Kidney epithelial cell (primary cell): Measurements from ENCODE around the gene MX2. TPM values are rescaled to one million over a fixed set of nuclear protein-coding genes. Genes with fewer than 3 reads are reported as not detected.

Experiments
- DNase-seq: peaks from one replicate; pipeline ENCODE4 v3.0.0-alpha.2; 2010; ENCODE audit warnings: low read depth
- H3K27me3 ChIP-seq: 2 replicates; pipeline ENCODE4 v1.6.0; 2011; ENCODE audit warnings: low read length; ENCODE audit not compliant: control insufficient read depth, insufficient read depth
- H3K36me3 ChIP-seq: 2 replicates; pipeline ENCODE4 v1.5.1; 2011; ENCODE audit warnings: low read length; ENCODE audit not compliant: control insufficient read depth, insufficient read depth
- H3K4me3 ChIP-seq: 2 replicates; pipeline ENCODE4 v1.5.1; 2011; ENCODE audit warnings: low read depth, mild to moderate bottlenecking, control low read depth, low read length
- total RNA-seq: library from RNA; depleted of rRNA; stranded (reverse); fragments of >200 nt; gene quantifications from 2 replicates; pipeline ENCODE4 v1.2.3, GENCODE V29; 2015
- TF ChIP-seq, protein P1 (sequence below): IDR thresholded peaks from 2 replicates; pipeline ENCODE4 v1.5.1; 2011; ENCODE audit warnings: mild to moderate bottlenecking, moderate library complexity, low read length, control low read depth, inconsistent platforms; ENCODE audit not compliant: insufficient read depth, poor library complexity, severe bottlenecking

Gene MX2
- total RNA-seq, 1 donor from 2014 or later: 1.4 TPM

DNA sequence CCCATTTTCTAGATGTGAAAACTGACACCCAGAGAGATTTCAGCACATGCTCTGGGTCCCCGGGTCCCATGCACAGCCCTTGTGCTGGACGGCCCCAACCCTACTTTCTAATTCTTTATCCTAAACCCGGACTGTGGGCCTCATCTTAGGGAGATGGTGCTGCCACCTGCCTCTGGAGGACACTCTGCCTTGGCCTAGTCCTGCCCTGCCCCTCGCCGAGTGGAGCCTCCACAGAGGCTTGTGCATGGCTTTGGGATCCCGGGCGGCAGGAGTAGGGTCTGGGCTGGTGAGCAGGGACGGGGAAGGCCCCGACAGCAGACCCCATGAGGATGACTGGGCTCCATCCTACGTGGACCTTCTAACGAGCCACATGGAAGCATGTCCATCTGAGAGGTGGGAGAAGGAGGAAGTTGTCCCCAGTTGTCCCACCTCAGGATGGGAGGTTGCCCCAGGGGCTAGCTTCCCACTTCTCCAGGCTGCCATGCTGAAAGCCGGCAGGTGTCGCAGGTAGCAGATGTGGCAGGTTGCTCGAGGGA, 12.4 kb downstream of the MX2 start:
- peaks cover 7% of the 10 kb centered on the region for H3K27me3 ChIP-seq
- no peak for DNase-seq
- TF ChIP-seq, protein P1, sequence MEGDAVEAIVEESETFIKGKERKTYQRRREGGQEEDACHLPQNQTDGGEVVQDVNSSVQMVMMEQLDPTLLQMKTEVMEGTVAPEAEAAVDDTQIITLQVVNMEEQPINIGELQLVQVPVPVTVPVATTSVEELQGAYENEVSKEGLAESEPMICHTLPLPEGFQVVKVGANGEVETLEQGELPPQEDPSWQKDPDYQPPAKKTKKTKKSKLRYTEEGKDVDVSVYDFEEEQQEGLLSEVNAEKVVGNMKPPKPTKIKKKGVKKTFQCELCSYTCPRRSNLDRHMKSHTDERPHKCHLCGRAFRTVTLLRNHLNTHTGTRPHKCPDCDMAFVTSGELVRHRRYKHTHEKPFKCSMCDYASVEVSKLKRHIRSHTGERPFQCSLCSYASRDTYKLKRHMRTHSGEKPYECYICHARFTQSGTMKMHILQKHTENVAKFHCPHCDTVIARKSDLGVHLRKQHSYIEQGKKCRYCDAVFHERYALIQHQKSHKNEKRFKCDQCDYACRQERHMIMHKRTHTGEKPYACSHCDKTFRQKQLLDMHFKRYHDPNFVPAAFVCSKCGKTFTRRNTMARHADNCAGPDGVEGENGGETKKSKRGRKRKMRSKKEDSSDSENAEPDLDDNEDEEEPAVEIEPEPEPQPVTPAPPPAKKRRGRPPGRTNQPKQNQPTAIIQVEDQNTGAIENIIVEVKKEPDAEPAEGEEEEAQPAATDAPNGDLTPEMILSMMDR: no peak
- H3K36me3 ChIP-seq: no peaks in the 10 kb centered on the region
- no peak overlapping the region for H3K4me3 ChIP-seq

DNA sequence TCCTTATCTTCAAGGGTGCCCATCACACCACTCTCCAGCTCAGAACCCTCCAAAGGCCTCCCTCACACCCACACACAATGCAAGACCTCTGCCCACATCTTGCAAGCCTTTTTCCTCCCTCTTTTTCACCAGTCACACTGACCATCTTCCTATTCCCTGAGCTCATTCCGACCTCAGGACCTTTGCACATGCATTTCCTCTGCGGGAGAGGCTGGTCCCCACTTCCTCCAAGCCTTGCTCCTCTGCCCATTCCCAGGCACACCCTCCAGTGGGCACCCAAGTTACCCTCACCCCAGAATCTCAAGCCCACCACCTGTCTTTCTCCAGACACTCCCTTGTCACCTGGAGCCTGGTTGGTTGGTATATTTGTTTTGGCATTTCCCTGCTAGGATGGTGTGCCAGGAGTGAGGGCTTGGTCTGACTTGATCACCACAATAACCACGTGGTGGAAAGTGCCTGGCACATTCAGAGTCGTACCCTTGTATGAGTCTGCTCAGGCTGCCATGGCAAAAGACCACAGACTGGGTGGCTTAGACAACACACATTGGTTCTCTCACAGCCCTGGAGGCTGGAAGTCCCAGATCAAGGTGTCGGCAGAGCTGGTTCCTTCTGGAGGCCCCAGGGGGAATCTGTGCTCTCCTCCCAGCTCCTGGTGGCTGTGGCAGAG, 13.2 kb downstream of the MX2 start:
- Histone ChIP-seq H3K36me3 (no peaks in the 10 kb centered on the region), H3K4me3 (no peak overlapping the region), H3K27me3 (peaks cover 4% of the 10 kb centered on the region)
- DNase-seq: no peak
- TF ChIP-seq, protein P1: no peak

DNA sequence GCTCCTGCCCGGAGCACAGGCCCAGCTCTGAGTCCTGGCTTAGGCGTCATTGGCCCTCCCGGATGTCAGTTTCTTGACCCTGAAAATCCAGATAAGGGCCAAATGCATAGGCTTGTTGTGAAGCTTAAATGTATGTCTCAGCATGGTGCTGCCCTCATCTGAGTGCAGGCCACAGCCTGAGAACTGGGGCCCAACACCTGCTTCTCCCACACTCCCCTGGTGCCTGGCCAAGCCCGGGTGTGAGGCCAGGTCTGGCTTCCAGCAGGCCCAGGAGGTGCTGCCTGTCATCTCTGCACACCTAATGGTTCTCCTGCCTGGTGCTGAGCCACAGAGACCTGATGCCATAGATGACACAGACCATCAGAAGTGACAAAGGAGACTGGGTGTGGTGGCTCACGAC, 14.0 kb downstream of the MX2 start:
- no peak for DNase-seq
- no peak overlapping the region for H3K4me3 ChIP-seq
- TF ChIP-seq, protein P1: no peak
- H3K36me3 ChIP-seq: no peaks in the 10 kb centered on the region
- peaks cover 4% of the 10 kb centered on the region for H3K27me3 ChIP-seq

DNA sequence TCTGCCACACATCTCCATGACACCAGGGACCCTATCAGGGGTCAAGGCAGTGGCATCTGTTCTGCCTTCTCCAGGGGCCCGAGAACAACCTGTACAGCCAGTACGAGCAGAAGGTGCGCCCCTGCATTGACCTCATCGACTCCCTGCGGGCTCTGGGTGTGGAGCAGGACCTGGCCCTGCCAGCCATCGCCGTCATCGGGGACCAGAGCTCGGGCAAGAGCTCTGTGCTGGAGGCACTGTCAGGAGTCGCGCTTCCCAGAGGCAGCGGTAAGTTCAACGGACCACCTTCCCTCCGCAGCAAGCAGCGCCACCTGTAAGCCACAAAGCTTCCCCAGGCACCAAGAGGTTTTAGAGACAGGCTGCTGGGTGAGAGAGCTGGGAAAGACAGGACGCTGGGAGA, 15.9 kb downstream of the MX2 start:
- peaks cover 4% of the 10 kb centered on the region for H3K27me3 ChIP-seq
- TF ChIP-seq, protein P1: no peak
- DNase-seq: no peak
- H3K4me3 ChIP-seq: no peak overlapping the region
- H3K36me3 ChIP-seq: no peaks in the 10 kb centered on the region

DNA sequence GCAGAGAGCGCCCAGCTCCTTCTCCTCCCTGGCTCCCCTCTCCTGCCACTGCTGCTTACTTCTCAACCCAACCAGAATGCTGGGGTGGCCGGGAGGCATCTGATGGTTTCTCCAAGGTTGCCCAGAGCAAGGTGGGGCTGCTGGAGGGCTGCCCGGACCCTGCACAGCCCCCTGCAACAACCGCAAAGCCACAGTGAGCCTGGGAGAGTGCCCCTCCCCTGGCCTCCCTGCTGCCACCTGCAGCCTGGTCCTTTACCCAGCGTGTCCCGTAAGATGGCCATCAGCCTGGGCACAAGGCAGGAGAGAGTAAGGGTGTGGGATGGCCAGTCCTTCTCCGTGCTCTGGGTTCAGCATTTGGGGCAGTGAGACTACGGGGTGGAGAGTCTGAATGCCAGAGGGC, 17.0 kb downstream of the MX2 start:
- TF ChIP-seq, protein P1: no peak
- H3K36me3 ChIP-seq: no peaks in the 10 kb centered on the region
- peaks cover 4% of the 10 kb centered on the region for H3K27me3 ChIP-seq
- H3K4me3 ChIP-seq: no peak overlapping the region
- DNase-seq: no peak

DNA sequence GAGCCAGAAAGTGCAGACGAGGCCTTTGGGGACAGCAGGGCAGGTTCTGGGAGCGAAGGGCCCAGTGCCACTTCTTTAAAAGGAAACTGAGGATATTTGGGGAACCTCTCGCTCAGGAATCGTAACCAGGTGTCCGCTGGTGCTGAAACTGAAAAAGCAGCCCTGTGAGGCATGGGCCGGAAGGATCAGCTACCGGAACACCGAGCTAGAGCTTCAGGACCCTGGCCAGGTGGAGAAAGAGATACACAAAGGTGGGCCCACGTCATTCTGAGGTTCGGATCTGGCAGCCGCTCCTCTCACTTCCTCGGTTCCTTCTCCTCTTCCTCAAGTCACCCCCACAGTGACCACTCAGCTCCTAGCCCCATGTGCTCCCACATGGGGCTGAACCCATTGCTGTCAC, 18.1 kb downstream of the MX2 start:
- Histone ChIP-seq H3K27me3 (peaks cover 4% of the 10 kb centered on the region), H3K36me3 (no peaks in the 10 kb centered on the region), H3K4me3 (no peak overlapping the region)
- TF ChIP-seq, protein P1: no peak
- DNase-seq: no peak
